ENCODE data around the gene NANS. TPM values are rescaled to one million over a fixed set of nuclear protein-coding genes. Genes with fewer than 3 reads are reported as not detected.

NANS gene
- total RNA-seq, 2 experiments from 2014 or later, result 38.3 to 40.2 TPM

DNA sequence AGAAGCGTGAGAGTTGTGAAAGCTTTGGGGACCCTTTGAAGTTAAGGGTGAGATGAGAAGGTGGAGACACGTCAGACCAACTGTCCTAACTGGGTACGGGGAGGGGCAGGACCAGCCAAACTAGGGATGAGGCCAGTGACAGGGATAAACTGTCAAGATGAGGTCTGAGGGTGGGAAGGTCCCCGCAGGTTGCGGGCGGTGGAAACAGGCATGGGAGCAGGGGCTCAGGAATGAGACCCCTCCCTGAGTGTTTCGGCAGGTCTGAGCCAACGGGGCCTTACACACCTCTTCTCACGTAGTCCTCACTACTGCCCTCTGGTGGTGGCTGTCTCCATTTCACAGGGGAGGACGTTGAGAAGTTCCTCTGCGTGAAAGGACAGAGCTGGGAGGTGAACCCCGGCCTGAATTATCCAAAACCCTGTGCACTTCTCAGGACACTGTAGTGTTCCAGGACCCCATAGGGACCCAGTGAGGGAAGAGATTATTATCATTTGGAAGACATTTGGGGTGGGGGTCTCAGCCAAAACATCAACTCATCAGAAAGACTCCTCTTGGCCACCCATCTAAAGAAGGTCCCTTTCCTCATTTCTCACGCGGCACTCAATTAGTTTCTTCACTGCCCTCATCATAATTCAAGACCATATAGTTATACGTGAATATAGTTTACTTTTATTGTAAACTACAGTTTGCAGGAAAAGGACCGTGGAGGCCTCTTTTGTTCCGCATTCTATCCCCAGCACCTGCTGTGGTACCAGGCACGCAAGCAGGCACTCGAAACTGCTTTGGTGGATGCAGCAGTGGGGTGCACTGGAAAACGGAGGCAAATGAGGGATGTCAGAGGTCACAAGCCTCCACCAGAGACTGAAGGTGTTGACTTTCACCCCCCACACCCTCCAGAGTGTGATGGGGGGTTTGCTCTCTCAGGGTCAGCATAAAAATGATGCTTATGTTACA, 21.7 kb upstream of the NANS start:
- POLR2A ChIA-PET, result interaction anchor here (0.7 to 1.0 kb wide), 2 partner anchors 49 to 112 kb away, joined by 3 to 8 read pairs; partner anchors contain the start of gene TRMO
- CTCF ChIA-PET, result interaction anchor here (0.6 to 3.4 kb wide), 19 partner anchors 9 to 114 kb away, joined by 3 to 21 read pairs (median 4); partner anchors contain the start of genes ANP32B, NANS and TRMO

GRCh38 chr9:98037357-98037756, 19.2 kb upstream of the NANS start:
- POLR2A ChIA-PET, result no interaction called here

GRCh38 chr9:98038958-98039357, 17.6 kb upstream of the NANS start:
- ChIA-PET POLR2A (no interaction called here), CTCF (no interaction called here)

More at GRCh38 chr9:98037357-98037756, 19.2 kb upstream of the NANS start:
- CTCF ChIA-PET, result interaction anchor here (0.8 to 1.8 kb wide), 2 partner anchors 19 to 113 kb away, joined by 3 to 6 read pairs; partner anchors contain the start of gene NANS

DNA sequence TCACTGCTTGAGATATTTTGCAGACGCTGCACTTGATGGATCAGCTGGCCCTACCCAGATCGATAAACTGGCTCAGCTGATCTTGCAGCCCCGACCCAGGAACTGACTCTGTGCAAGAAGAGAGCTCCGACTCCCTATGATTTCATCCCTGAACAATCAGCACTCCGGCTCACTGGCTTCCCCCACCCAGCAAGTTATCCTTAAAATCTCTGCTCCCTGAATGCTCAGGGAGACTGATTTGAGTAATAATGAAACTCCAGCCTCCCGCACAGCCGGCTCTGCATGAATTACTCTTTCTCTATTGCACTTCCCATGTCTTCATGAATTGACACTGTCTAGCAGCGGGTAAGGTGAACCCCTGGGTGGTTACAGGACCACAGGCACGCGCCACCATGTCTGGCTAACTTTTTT, 16.9 kb upstream of the NANS start:
- ChIA-PET CTCF (no interaction called here), POLR2A (no interaction called here)

DNA sequence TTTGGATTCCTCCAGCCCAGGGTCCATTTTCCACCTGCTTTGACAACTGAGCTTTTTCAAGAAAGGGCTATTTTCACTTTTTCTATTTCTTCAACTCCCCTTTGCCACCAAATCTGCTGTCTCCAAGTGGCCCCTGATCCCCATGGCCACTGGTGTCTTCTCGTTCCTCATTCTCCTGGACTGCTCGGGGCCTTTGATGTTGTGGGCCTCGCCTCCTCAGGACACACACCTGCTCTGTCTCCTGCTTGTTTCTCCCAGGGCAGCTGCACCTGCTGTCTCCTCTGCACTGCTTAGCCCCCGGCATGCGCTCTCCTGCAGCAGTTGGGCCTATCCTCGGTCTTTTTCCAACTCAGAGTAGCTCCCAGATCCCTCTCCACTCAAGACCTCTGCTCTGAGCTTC, 16.3 kb upstream of the NANS start:
- ChIA-PET CTCF (interaction anchor here (1.3 kb wide), 1 partner anchor 116 kb away, joined by 5 read pairs; no protein-coding TSS in a partner anchor), POLR2A (no interaction called here)

DNA sequence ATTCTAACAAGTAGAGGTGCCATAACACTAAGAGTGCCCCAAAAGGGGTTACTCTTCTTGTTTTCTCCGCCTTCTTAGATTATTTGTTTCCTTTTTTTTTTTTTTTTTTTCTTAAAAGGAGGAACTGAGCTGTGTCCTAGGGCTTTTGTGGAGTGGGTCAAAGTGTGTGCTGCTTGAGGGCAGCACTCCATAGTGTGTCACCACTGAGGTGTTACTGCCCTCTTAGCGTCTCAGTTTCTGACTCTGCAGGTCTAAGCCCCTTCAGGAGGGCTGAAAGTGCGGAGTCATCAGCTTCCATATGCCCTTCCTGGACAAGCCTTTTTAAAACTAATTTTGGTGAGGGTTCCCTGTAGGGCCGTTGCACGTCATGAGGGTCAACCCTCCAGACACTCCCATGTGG, 12.6 kb upstream of the NANS start:
- ChIA-PET CTCF (interaction anchor here (1.5 to 2.3 kb wide), 2 partner anchors 9 to 121 kb away, joined by 7 to 8 read pairs; partner anchors contain the start of gene TRMO), POLR2A (no interaction called here)

GRCh38 chr9:98045234-98046179, 11.0 kb upstream of the NANS start:
- CTCF ChIA-PET, result interaction anchor here (1.3 to 3.4 kb wide), 3 partner anchors 11 to 122 kb away, joined by 3 to 18 read pairs (median 8); partner anchors contain the start of genes TRIM14 and TRMO

GRCh38 chr9:98046180-98046543, 10.4 kb upstream of the NANS start:
- ChIA-PET CTCF (interaction anchor here (1.3 to 3.4 kb wide), 3 partner anchors 11 to 123 kb away, joined by 3 to 18 read pairs (median 8); partner anchors contain the start of genes TRIM14 and TRMO), POLR2A (interaction anchor here (1.7 to 2.1 kb wide), 2 partner anchors 10 to 11 kb away, joined by 10 to 11 read pairs; partner anchors contain the start of gene NANS)

More at GRCh38 chr9:98045234-98046179, 11.0 kb upstream of the NANS start:
- POLR2A ChIA-PET, result interaction anchor here (1.1 to 1.7 kb wide), 2 partner anchors 11 to 63 kb away, joined by 4 to 10 read pairs; partner anchors contain the start of gene NANS

GRCh38 chr9:98047002-98047401, 9.5 kb upstream of the NANS start:
- ChIA-PET CTCF (interaction anchor here (3.4 kb wide), 1 partner anchor 12 kb away, joined by 18 read pairs; no protein-coding TSS in a partner anchor), POLR2A (interaction anchor here (2.1 kb wide), 1 partner anchor 10 kb away, joined by 11 read pairs; the partner anchor contains the start of gene NANS)

DNA sequence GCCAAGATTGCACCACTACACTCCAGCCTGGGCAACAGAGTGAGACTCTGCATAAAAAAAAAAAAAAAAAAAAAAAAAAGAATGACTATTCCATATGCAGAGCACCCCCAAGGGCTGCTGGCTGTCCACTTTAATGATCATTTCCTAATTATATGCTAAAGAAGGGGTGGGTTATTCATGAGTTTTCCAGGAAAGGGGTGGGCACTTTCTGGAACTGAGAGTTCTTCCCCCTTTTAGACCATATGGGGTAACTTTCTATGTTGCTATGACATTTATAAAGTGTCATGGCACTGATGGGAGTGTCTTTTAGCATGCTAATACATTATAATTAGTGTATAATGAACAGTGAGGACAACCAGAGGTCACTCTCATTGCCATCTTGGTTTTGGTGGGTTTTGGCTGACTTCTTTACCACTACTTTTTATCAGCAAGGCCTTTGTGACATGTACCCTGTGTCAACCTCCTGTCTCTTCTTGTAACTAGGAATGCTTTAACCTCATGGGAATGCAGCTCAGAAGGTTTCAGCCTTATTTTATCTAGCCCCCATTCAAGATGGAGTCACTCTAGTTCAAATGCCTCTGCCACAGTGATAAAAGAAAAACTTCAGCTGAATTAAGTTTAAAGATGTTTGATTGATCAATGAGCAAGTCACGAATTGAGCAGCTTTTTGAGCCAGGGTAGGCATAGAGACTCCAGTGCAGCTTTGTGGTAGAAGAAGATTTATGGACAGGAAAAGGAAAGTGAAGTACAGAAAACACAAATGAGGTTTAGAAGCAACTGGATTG, 7.1 kb upstream of the NANS start:
- ChIA-PET CTCF (interaction anchor here (1.2 kb wide), 1 partner anchor 15 kb away, joined by 4 read pairs; no protein-coding TSS in a partner anchor), POLR2A (no interaction called here)

- CTCF ChIA-PET, result interaction anchor here (1.2 kb wide), 1 partner anchor 16 kb away, joined by 4 read pairs; no protein-coding TSS in a partner anchor
- POLR2A ChIA-PET, result no interaction called here
Measured at GRCh38 chr9:98050351-98050750, 6.2 kb upstream of the NANS start.

DNA sequence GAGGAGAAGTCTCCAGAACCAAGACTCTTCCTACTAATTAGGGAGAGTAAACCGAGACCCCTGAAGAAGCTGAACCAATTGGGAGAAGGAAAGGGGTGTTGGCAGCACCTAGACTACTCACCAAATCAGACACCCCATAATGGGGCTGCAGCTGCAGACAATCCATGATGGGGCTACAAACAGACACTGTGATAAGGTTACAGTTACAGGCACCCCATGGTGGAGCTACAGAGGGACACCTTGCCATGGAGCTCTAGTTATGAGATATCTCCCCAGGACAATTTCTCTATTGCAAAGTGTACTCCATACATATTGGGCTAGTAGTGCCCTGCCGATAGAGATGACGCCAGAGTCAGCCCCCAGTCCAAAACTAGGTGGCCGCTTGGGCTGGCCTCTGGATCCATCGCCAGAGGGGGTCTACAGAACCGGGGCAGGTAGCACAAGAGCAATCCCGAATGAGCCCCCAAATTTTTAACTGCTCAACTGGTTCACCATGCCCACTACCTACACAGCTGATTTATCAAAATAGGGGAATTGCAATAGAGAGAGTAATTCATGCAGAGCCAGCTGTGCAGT, 2.1 kb upstream of the NANS start:
- POLR2A ChIA-PET, result no interaction called here

GRCh38 chr9:98057138-98057799, 737 bp downstream of the NANS start:
- CTCF ChIA-PET, result interaction anchor here (0.6 to 1.8 kb wide), 9 partner anchors 17 to 202 kb away, joined by 3 to 6 read pairs (median 3); partner anchors contain the start of genes TBC1D2 and TRMO
- POLR2A ChIA-PET, result interaction anchor here (0.6 to 2.9 kb wide), 13 partner anchors 10 to 199 kb away, joined by 3 to 23 read pairs (median 5); partner anchors contain the start of genes ANP32B, CORO2A, TBC1D2 and TRIM14

More for the DNA sequence above, 2.1 kb upstream of the NANS start:
- CTCF ChIA-PET, result interaction anchor here (0.8 kb wide), 1 partner anchor 132 kb away, joined by 5 read pairs; the partner anchor contains the start of gene TRMO

- ChIA-PET CTCF (interaction anchor here (1.1 kb wide), 1 partner anchor 12 kb away, joined by 3 read pairs; no protein-coding TSS in a partner anchor), POLR2A (no interaction called here)
Measured at GRCh38 chr9:98062161-98062560, 5.6 kb downstream of the NANS start.

DNA sequence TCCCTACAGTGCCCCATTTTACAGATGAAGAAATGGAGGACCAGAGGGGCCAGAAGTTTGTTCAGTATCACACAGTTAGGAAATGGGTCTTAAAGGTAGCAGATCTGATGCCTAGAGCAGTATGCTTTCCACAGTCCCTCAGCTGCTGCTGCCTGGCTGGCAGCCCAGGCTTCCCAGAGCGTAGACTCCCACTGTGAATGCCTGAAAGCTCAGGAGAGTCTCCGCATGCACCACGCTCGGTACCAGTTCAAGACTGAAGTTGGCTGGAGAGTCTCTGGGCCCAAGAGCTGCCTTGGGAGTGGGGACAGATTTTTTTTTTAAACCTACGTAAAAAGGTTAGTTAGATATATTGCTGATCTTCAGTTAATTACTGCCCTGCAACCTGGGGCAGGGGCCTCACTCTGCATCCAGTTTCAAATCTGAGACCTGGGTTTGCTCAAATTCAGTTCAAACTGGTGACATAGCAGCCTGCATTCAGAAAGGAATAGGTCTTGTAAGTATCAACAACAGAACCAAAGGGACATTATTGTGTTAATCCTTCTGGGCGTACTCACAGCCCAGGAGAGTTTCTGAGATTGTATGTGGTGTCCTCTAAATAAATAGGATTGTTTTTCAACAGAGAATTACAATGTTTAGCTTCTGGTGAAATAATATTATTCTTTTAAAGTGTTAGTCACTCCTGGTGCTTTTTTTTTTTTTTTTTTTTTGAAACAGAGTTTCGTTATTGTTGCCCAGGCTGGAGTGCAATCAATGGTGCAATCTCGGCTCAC, 8.3 kb downstream of the NANS start:
- POLR2A ChIA-PET, result interaction anchor here (0.7 kb wide), 1 partner anchor 674 kb away, joined by 7 read pairs; no protein-coding TSS in a partner anchor
- CTCF ChIA-PET, result interaction anchor here (0.7 kb wide), 1 partner anchor 122 kb away, joined by 6 read pairs; no protein-coding TSS in a partner anchor

DNA sequence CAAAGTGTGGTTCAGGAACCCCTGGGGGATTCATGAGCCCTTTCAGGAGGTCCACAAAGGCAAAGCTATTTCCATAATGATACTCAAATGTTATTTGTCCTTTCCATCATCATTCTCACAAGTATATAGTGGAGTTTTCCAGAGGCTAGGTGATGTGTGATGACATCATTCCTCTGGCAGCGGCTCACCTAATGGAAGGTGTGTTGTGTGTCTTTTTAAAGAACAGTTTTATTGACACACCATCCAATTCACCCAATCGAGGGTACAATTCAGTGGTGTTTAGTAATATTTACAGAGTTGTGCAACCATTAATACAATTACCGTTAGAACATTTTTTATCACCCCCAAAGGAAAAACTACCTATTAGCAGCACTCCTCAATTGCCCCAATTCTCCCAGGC, 9.7 kb downstream of the NANS start:
- POLR2A ChIA-PET, result no interaction called here
- CTCF ChIA-PET, result no interaction called here
